GM23338 (cell line): ENCODE data around the gene DAPK2. TPM values are rescaled to one million over a fixed set of nuclear protein-coding genes. Genes with fewer than 3 reads are reported as not detected.

ENCODE experiments used
- ATAC-seq: fragments of 200-7000 bp; cut with Tn5 transposase; 3 replicates; pipeline ENCODE4 v1.9.1; 2020
- DNase-seq: peaks from one replicate; pipeline ENCODE4 v3.0.0-alpha.2; 2015; ENCODE audit warnings: low spot score
- H2AFZ ChIP-seq: fragments of 200-600 bp; sonication (generic); 2 replicates; pipeline ENCODE4 v1.8.0; 2016; ENCODE audit warnings: antibody characterized with exemption, mild to moderate bottlenecking, moderate library complexity
- H3F3A ChIP-seq: fragments of 200-600 bp; sonication (generic); replicated peaks from 2 replicates; pipeline ENCODE4 v1.8.0; 2017; ENCODE audit warnings: antibody characterized with exemption, mixed run types, low read depth
- H3K27ac ChIP-seq: fragments of 200-600 bp; sonication (generic); 2 replicates; pipeline ENCODE4 v1.6.1; 2016; ENCODE audit warnings: low read depth
- H3K27me3 ChIP-seq: fragments of 200-600 bp; sonication (generic); 2 replicates; pipeline ENCODE4 v1.8.0; 2016; ENCODE audit warnings: mild to moderate bottlenecking, mixed run types, moderate library complexity; ENCODE audit not compliant: insufficient read depth
- H3K36me3 ChIP-seq: fragments of 200-600 bp; sonication (generic); 2 replicates; pipeline ENCODE4 v1.8.0; 2016; ENCODE audit warnings: mild to moderate bottlenecking; ENCODE audit not compliant: insufficient read depth
- H3K4me1 ChIP-seq: fragments of 200-600 bp; sonication (generic); 2 replicates; pipeline ENCODE4 v1.8.0; 2016; ENCODE audit warnings: mild to moderate bottlenecking, moderate library complexity; ENCODE audit not compliant: insufficient read depth
- H3K4me2 ChIP-seq: fragments of 200-600 bp; sonication (generic); 2 replicates; pipeline ENCODE4 v1.7.1; 2017; ENCODE audit warnings: mixed run types
- H3K4me3 ChIP-seq: fragments of 200-600 bp; sonication (generic); 2 replicates; pipeline ENCODE4 v1.6.1; 2016; ENCODE audit warnings: mixed run types
- H3K79me2 ChIP-seq: fragments of 200-600 bp; sonication (generic); replicated peaks from 2 replicates; pipeline ENCODE4 v1.8.0; 2017; ENCODE audit warnings: mild to moderate bottlenecking; ENCODE audit not compliant: insufficient read depth
- H3K9me2 ChIP-seq: fragments of 200-600 bp; sonication (generic); 2 replicates; pipeline ENCODE4 v1.8.0; 2017; ENCODE audit not compliant: insufficient read depth
- H4K20me1 ChIP-seq: fragments of 200-600 bp; sonication (generic); replicated peaks from 2 replicates; pipeline ENCODE4 v1.8.0; 2017; ENCODE audit warnings: mild to moderate bottlenecking; ENCODE audit not compliant: insufficient read depth
- H3K27ac Mint-ChIP-seq: 2 replicates; pipeline ENCODE4 v1.8.0; 2020; ENCODE audit warnings: inconsistent platforms, mild to moderate bottlenecking, moderate library complexity, mixed read lengths
- H3K27me3 Mint-ChIP-seq: 3 replicates; pipeline ENCODE4 v1.8.0; 2022; ENCODE audit warnings: low read depth, mild to moderate bottlenecking, moderate library complexity, mixed read lengths, inconsistent platforms; ENCODE audit not compliant: insufficient read depth, poor library complexity
- H3K36me3 Mint-ChIP-seq: 3 replicates; pipeline ENCODE4 v1.8.0; 2021; ENCODE audit warnings: low read depth, mild to moderate bottlenecking, inconsistent platforms, moderate library complexity, mixed read lengths
- H3K4me1 Mint-ChIP-seq: 3 replicates; pipeline ENCODE4 v1.8.0; 2020; ENCODE audit warnings: mild to moderate bottlenecking, inconsistent platforms, mixed read lengths
- H3K4me3 Mint-ChIP-seq: 3 replicates; pipeline ENCODE4 v1.8.0; 2021; ENCODE audit warnings: moderate library complexity, mild to moderate bottlenecking, inconsistent platforms, mixed read lengths
- H3K9me3 Mint-ChIP-seq: 3 replicates; pipeline ENCODE4 v1.8.0; 2020; ENCODE audit warnings: moderate library complexity, mild to moderate bottlenecking, inconsistent platforms, mixed read lengths
- CREB1 ChIP-seq: fragments of 250-450 bp; sonication (Bioruptor Pico); IDR thresholded peaks from 2 replicates; pipeline ENCODE4 v1.5.0; 2020; ENCODE audit warnings: low read depth, mild to moderate bottlenecking, moderate library complexity
- ETS1 ChIP-seq: IDR thresholded peaks from 2 replicates; pipeline ENCODE4 v1.6.1; 2016; ENCODE audit warnings: antibody characterized with exemption
- EZH2 ChIP-seq: fragments of 200-600 bp; sonication (generic); IDR thresholded peaks from one replicate; pipeline ENCODE4 v1.8.0; 2017; ENCODE audit warnings: antibody characterized with exemption, mild to moderate bottlenecking, low read depth; ENCODE audit not compliant: unreplicated experiment
- EZH2phosphoT487 ChIP-seq: fragments of 200-600 bp; sonication (generic); IDR thresholded peaks from one replicate; pipeline ENCODE4 v1.8.1; 2018; ENCODE audit warnings: antibody characterized with exemption; ENCODE audit not compliant: unreplicated experiment
- JUNB ChIP-seq: IDR thresholded peaks from one replicate; pipeline ENCODE4 v1.6.1; 2016; ENCODE audit warnings: antibody characterized with exemption; ENCODE audit not compliant: unreplicated experiment
- NANOG ChIP-seq: IDR thresholded peaks from 2 replicates; pipeline ENCODE4 v1.6.1; 2016; ENCODE audit warnings: antibody characterized with exemption, borderline replicate concordance
- POLR2AphosphoS5 ChIP-seq: IDR thresholded peaks from 2 replicates; pipeline ENCODE4 v1.6.1; 2016; ENCODE audit warnings: antibody characterized with exemption, low read depth
- REST ChIP-seq: IDR thresholded peaks from one replicate; pipeline ENCODE4 v1.6.1; 2018; ENCODE audit warnings: antibody characterized with exemption; ENCODE audit not compliant: unreplicated experiment
- STAT1 ChIP-seq: IDR thresholded peaks from one replicate; pipeline ENCODE4 v1.6.1; 2016; ENCODE audit warnings: antibody characterized with exemption; ENCODE audit not compliant: unreplicated experiment
- ZNF114 ChIP-seq: fragments of 250-450 bp; sonication (Bioruptor Pico); IDR thresholded peaks from 2 replicates; pipeline ENCODE4 v1.5.0; 2020; ENCODE audit warnings: mild to moderate bottlenecking, moderate library complexity
- polyA plus RNA-seq: library from polyadenylated mRNA; unstranded; fragments of >200 nt; fragmentation: Nextera tagmentation; extraction: Ambion mirVana; gene quantifications from 2 replicates; pipeline ENCODE4 v1.2.1, GENCODE V29; 2016
- total RNA-seq: library from RNA; depleted of rRNA; stranded (reverse); fragments of >200 nt; shearing (Covaris generic); gene quantifications from 2 replicates; pipeline ENCODE4 v1.2.3, GENCODE V29; 2014
- TF ChIP-seq, protein P1 (sequence below), 2 experiments: fragments of 200-600 bp in 1 of 2; sonication (generic) in 1 of 2; conservative IDR thresholded peaks; 2 replicates each; pipeline versions ENCODE4 v1.5.1 to v1.6.1; 2016 to 2017; ENCODE audit warnings: antibody characterized with exemption in 2 of 2, low read depth in 2 of 2, mild to moderate bottlenecking in 2 of 2, moderate library complexity in 1 of 2
- TF ChIP-seq, protein P2 (sequence below): fragments of 250-450 bp; sonication (Bioruptor Pico); IDR thresholded peaks from 2 replicates; pipeline ENCODE4 v1.5.0; 2020; ENCODE audit warnings: mild to moderate bottlenecking, moderate library complexity

The DAPK2 gene
- total and polyA plus RNA-seq, 2 experiments from 2014 or later, result 1.6 to 3.1 TPM

GRCh38 chr15:63942486-63943365 lies 103.6 kb downstream of the DAPK2 start:
- H3K4me3 Mint-ChIP-seq, result no peak overlapping the region
- peaks cover 7% of the 10 kb centered on the region for H3K4me1 Mint-ChIP-seq
- H3K27me3 Mint-ChIP-seq, result peaks cover 2% of the 10 kb centered on the region
- no peak overlapping the region for H3K27ac ChIP-seq
- H3F3A ChIP-seq, result no peaks in the 10 kb centered on the region
- H2AFZ ChIP-seq, result no peak overlapping the region
- no peaks in the 10 kb centered on the region; the same call in 1 of the 2 replicates for H3K4me1 ChIP-seq
- H3K36me3 ChIP-seq, result no peaks in the 10 kb centered on the region
- H3K9me2 ChIP-seq, result no peaks in the 10 kb centered on the region
- H3K4me2 ChIP-seq, result no peak overlapping the region
- no peak overlapping the region for H3K27ac Mint-ChIP-seq
- no peak for TF ChIP-seq STAT1
- no peak for TF ChIP-seq JUNB
- TF ChIP-seq CREB1, result no peak
- TF ChIP-seq EZH2phosphoT487, result no peak
- no peak for TF ChIP-seq EZH2
- TF ChIP-seq REST, result no peak
- no peak for TF ChIP-seq ZNF114 (CRISPR knock-in tag)
- TF ChIP-seq NANOG, result no peak
- no peak for TF ChIP-seq POLR2AphosphoS5
- TF ChIP-seq, protein P1, sequence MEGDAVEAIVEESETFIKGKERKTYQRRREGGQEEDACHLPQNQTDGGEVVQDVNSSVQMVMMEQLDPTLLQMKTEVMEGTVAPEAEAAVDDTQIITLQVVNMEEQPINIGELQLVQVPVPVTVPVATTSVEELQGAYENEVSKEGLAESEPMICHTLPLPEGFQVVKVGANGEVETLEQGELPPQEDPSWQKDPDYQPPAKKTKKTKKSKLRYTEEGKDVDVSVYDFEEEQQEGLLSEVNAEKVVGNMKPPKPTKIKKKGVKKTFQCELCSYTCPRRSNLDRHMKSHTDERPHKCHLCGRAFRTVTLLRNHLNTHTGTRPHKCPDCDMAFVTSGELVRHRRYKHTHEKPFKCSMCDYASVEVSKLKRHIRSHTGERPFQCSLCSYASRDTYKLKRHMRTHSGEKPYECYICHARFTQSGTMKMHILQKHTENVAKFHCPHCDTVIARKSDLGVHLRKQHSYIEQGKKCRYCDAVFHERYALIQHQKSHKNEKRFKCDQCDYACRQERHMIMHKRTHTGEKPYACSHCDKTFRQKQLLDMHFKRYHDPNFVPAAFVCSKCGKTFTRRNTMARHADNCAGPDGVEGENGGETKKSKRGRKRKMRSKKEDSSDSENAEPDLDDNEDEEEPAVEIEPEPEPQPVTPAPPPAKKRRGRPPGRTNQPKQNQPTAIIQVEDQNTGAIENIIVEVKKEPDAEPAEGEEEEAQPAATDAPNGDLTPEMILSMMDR (conservative IDR thresholded peaks at IDR 0.05; ENCODE audit: low read depth in 2 of 2), result no peak; a peak in 1 of 4 replicates
- no peak for TF ChIP-seq ETS1
- TF ChIP-seq, protein P2, sequence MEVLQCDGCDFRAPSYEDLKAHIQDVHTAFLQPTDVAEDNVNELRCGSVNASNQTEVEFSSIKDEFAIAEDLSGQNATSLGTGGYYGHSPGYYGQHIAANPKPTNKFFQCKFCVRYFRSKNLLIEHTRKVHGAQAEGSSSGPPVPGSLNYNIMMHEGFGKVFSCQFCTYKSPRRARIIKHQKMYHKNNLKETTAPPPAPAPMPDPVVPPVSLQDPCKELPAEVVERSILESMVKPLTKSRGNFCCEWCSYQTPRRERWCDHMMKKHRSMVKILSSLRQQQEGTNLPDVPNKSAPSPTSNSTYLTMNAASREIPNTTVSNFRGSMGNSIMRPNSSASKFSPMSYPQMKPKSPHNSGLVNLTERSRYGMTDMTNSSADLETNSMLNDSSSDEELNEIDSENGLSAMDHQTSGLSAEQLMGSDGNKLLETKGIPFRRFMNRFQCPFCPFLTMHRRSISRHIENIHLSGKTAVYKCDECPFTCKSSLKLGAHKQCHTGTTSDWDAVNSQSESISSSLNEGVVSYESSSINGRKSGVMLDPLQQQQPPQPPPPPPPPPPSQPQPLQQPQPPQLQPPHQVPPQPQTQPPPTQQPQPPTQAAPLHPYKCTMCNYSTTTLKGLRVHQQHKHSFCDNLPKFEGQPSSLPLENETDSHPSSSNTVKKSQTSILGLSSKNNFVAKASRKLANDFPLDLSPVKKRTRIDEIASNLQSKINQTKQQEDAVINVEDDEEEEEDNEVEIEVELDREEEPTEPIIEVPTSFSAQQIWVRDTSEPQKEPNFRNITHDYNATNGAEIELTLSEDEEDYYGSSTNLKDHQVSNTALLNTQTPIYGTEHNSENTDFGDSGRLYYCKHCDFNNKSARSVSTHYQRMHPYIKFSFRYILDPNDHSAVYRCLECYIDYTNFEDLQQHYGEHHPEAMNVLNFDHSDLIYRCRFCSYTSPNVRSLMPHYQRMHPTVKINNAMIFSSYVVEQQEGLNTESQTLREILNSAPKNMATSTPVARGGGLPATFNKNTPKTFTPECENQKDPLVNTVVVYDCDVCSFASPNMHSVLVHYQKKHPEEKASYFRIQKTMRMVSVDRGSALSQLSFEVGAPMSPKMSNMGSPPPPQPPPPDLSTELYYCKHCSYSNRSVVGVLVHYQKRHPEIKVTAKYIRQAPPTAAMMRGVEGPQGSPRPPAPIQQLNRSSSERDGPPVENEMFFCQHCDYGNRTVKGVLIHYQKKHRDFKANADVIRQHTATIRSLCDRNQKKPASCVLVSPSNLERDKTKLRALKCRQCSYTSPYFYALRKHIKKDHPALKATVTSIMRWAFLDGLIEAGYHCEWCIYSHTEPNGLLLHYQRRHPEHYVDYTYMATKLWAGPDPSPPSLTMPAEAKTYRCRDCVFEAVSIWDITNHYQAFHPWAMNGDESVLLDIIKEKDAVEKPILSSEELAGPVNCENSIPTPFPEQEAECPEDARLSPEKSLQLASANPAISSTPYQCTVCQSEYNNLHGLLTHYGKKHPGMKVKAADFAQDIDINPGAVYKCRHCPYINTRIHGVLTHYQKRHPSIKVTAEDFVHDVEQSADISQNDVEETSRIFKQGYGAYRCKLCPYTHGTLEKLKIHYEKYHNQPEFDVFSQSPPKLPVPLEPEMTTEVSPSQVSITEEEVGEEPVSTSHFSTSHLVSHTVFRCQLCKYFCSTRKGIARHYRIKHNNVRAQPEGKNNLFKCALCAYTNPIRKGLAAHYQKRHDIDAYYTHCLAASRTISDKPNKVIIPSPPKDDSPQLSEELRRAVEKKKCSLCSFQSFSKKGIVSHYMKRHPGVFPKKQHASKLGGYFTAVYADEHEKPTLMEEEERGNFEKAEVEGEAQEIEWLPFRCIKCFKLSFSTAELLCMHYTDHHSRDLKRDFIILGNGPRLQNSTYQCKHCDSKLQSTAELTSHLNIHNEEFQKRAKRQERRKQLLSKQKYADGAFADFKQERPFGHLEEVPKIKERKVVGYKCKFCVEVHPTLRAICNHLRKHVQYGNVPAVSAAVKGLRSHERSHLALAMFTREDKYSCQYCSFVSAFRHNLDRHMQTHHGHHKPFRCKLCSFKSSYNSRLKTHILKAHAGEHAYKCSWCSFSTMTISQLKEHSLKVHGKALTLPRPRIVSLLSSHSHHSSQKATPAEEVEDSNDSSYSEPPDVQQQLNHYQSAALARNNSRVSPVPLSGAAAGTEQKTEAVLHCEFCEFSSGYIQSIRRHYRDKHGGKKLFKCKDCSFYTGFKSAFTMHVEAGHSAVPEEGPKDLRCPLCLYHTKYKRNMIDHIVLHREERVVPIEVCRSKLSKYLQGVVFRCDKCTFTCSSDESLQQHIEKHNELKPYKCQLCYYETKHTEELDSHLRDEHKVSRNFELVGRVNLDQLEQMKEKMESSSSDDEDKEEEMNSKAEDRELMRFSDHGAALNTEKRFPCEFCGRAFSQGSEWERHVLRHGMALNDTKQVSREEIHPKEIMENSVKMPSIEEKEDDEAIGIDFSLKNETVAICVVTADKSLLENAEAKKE, result no peak
- H3K36me3 Mint-ChIP-seq, result no peaks in the 10 kb centered on the region
- no peaks in the 10 kb centered on the region for H3K79me2 ChIP-seq
- DNase-seq (no peak), ATAC-seq (no peak)
- peaks cover 3% of the 10 kb centered on the region; the same call in 1 of the 3 replicates for H3K9me3 Mint-ChIP-seq
- no peaks in the 10 kb centered on the region for H3K27me3 ChIP-seq
- H3K4me3 ChIP-seq, result no peak overlapping the region
- no peaks in the 10 kb centered on the region for H4K20me1 ChIP-seq
